Epidermal melanocyte (primary cell): Measurements from ENCODE around the gene MIPEP.

ENCODE experiments used
- DNase-seq: peaks from one replicate; pipeline ENCODE4 v3.0.0; 2011; ENCODE audit warnings: low spot score; ENCODE audit not compliant: insufficient read length

Gene MIPEP

DNA sequence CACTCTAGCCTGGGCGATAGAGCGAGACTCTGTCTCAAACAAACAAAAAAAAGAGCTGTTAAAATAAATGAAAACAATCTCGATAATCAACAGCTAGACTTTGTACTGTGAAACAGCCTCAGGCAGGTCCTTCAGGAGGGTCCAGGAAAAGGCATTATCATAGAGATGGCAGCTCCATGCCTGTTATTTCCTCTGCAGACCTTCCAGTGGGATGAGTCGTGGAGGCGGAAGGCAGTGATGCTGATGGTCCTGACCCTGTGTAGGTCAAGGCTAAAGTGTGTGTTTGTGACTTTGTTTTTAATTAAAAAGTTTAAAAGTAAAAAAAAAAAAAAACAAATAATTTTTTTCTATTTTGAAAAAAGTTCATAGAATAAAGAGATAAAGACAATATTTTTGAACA, 201.6 kb downstream of the MIPEP start:
- no peak for DNase-seq

- DNase-seq: no peak
These were observed 202.3 kb downstream of the MIPEP start for GRCh38 chr13:23686948-23687347.

DNA sequence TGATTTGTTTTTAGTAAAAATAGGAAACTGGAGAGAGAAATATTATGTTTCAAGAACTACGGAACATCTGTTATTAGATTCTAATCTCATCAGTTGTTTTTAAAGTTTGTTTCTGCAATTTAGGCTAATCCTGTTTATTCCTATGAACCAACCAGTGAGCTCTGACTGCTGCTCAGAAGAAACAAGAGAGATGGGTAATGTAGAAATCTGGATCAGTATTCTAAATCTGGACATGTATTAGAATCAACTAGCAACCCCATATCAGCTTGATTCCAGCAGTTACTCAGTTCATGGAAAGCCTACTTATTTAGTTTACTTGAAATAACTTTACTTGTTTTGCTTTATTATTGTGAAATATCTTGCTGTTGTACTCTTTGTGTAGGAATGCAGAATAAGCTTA, 203.8 kb downstream of the MIPEP start:
- DNase-seq: no peak

GRCh38 chr13:23684647-23685046, 204.6 kb downstream of the MIPEP start:
- no peak for DNase-seq

DNA sequence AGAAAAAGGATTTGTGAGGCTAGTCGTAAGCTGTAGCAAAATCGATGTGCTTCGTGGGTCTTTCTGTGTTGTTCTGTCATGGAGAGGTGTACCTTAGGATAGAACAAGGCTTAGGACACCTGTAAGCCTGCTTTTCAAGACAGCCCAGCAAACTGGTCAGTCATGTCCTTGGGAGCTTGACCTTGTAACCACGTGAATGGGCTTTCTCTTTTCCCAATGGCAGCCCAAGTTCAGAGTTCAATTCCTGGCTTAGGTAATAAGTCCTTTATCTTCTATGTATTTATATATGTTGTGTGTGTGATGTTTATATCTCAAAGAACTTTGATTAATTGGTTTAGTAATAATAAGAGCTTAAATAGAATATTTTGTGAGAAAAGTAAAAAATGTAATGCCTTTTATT, 206.1 kb downstream of the MIPEP start:
- DNase-seq: no peak

- no peak for DNase-seq
These were observed 208.1 kb downstream of the MIPEP start for GRCh38 chr13:23680845-23681669.
